HG02981 (cell line): ENCODE results near the gene GTF3A.
A peak's percentile ranks its signal among the peaks of the same experiment; 100 is the strongest.

Source experiments
- ATAC-seq: cut with Tn5 transposase; IDR thresholded peaks from one replicate; pipeline ENCODE4 v1.9.1; 2021; ENCODE audit warnings: mild to moderate bottlenecking, moderate library complexity; ENCODE audit not compliant: unreplicated experiment

The GTF3A gene

GRCh38 chr13:27404680-27405079 lies 19.7 kb upstream of the GTF3A start:
- ATAC-seq: no peak

- no peak for ATAC-seq
Measured at GRCh38 chr13:27405546-27406134, 18.8 kb upstream of the GTF3A start.

- no peak for ATAC-seq
Measured at GRCh38 chr13:27406178-27406939, 18.1 kb upstream of the GTF3A start.

- ATAC-seq: no peak
Measured at GRCh38 chr13:27408074-27408473, 16.3 kb upstream of the GTF3A start.

GRCh38 chr13:27409013-27409412 lies 15.4 kb upstream of the GTF3A start:
- ATAC-seq: no peak

GRCh38 chr13:27411341-27411740 lies 13.1 kb upstream of the GTF3A start:
- ATAC-seq: no peak

GRCh38 chr13:27415116-27415515 lies 9.3 kb upstream of the GTF3A start:
- no peak for ATAC-seq

- ATAC-seq: no peak
Measured at GRCh38 chr13:27419328-27419727, 5.1 kb upstream of the GTF3A start.

GRCh38 chr13:27421101-27421871 lies 3.1 kb upstream of the GTF3A start:
- ATAC-seq: no peak

- no peak for ATAC-seq
Measured at GRCh38 chr13:27423333-27423732, 1.1 kb upstream of the GTF3A start.

GRCh38 chr13:27425158-27425917 lies 919 bp downstream of the GTF3A start:
- ATAC-seq: no peak

GRCh38 chr13:27425918-27426630 lies 1.7 kb downstream of the GTF3A start:
- peak; percentile 60 for ATAC-seq

GRCh38 chr13:27427641-27428040 lies 3.2 kb downstream of the GTF3A start:
- no peak for ATAC-seq

- no peak for ATAC-seq
Measured at GRCh38 chr13:27428160-27428559, 3.7 kb downstream of the GTF3A start.

- ATAC-seq: no peak
Measured at GRCh38 chr13:27432180-27432579, 7.8 kb downstream of the GTF3A start.

- no peak for ATAC-seq
Measured at GRCh38 chr13:27432611-27433210, 8.3 kb downstream of the GTF3A start.

- ATAC-seq: no peak
Measured at GRCh38 chr13:27437126-27437525, 12.7 kb downstream of the GTF3A start.

- ATAC-seq: no peak
Measured at GRCh38 chr13:27440408-27440807, 16.0 kb downstream of the GTF3A start.

- ATAC-seq: no peak
Measured at GRCh38 chr13:27442071-27442647, 17.7 kb downstream of the GTF3A start.

- ATAC-seq: no peak
Measured at GRCh38 chr13:27442797-27443196, 18.4 kb downstream of the GTF3A start.
